Activated naive CD4-positive, alpha-beta T cell treated with anti-CD3 and anti-CD28 coated beads for 36 hours (primary cell): ENCODE measurements around the gene SH2B3. TPM values are rescaled to one million over a fixed set of nuclear protein-coding genes. Genes with fewer than 3 reads are reported as not detected.
A peak's percentile ranks its signal among the peaks of the same experiment; 100 is the strongest.

Source experiments
- CTCF ChIA-PET: fragments of 350-600 bp; sonication (Branson Sonifier 250); formaldehyde crosslinking; loops from one replicate; lab custom pipeline; 2021; ENCODE audit warnings: antibody characterized with exemption; lab: Charles Lee
- DNase-seq: peaks from one replicate; pipeline ENCODE4 v3.0.0-alpha.2; 2020
- H3K27ac Mint-ChIP-seq: one replicate; pipeline ENCODE4 v1.8.0; 2021; ENCODE audit warnings: mild to moderate bottlenecking, mixed read lengths
- H3K27me3 Mint-ChIP-seq: one replicate; pipeline ENCODE4 v1.8.0; 2021; ENCODE audit warnings: low read depth, mixed read lengths
- H3K36me3 Mint-ChIP-seq: one replicate; pipeline ENCODE4 v1.8.0; 2021; ENCODE audit warnings: low read depth, mixed read lengths
- H3K4me1 Mint-ChIP-seq: one replicate; pipeline ENCODE4 v1.8.0; 2021; ENCODE audit warnings: low read depth, mixed read lengths
- H3K4me3 Mint-ChIP-seq: one replicate; pipeline ENCODE4 v1.8.0; 2021; ENCODE audit warnings: mild to moderate bottlenecking, moderate library complexity, mixed read lengths
- H3K9me3 Mint-ChIP-seq: one replicate; pipeline ENCODE4 v1.8.0; 2021; ENCODE audit warnings: mixed read lengths
- intact Hi-C: fragments of 100-400 bp; cut with micrococcal nuclease; formaldehyde crosslinking; loops from one replicate; pipeline ENCODE4 v1.15.1; 2023
- total RNA-seq, 2 experiments: library from RNA; stranded (reverse); gene quantifications; one replicate each; pipeline ENCODE4 v1.2.3, GENCODE V29; 2021

Gene SH2B3
- total RNA-seq, 2 experiments from 2014 or later = 21.1 to 21.3 TPM

DNA sequence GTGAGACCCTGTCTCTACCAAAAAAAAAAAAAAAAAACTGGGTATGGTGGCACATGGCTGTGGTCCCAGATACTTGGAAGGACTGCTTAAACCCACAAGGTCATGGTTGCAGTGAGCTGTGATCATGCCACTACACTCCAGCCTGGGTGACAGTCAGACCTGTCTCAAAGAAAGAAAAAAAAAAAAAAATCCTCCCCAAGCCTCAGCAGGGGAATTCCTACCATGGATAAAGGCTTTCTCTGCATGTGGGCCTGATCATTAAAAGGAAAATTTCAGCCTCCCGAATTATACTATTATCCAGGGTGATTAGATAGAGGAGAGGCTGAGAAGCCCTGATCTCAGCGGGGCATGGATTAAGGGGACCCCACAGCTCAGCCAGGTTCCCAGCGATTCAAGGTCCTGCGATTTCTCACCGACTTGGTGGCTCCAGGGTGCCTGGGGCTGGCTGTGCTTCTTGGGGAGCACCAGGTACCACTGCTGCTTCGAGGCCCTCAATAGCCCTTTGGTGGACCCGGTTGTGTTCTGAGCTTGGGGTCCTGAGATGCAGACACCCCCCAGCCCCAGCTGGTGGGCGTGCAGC lies 5.6 kb downstream of the SH2B3 start:
- Mint-ChIP-seq H3K36me3 (peaks cover 10% of the 10 kb centered on the region), H3K4me3 (no peak overlapping the region), H3K27me3 (no peaks in the 10 kb centered on the region), H3K4me1 (peaks cover 78% of the 10 kb centered on the region), H3K27ac (peak overlapping the region; percentile 75), H3K9me3 (no peaks in the 10 kb centered on the region)
- DNase-seq = peak; percentile 38
- intact Hi-C loops = no loop called here
- CTCF ChIA-PET = interaction anchor here (0.7 to 25.8 kb wide), 8 partner anchors 7 to 40 kb away, joined by 3 to 763 read pairs (median 8); no protein-coding TSS in a partner anchor

DNA sequence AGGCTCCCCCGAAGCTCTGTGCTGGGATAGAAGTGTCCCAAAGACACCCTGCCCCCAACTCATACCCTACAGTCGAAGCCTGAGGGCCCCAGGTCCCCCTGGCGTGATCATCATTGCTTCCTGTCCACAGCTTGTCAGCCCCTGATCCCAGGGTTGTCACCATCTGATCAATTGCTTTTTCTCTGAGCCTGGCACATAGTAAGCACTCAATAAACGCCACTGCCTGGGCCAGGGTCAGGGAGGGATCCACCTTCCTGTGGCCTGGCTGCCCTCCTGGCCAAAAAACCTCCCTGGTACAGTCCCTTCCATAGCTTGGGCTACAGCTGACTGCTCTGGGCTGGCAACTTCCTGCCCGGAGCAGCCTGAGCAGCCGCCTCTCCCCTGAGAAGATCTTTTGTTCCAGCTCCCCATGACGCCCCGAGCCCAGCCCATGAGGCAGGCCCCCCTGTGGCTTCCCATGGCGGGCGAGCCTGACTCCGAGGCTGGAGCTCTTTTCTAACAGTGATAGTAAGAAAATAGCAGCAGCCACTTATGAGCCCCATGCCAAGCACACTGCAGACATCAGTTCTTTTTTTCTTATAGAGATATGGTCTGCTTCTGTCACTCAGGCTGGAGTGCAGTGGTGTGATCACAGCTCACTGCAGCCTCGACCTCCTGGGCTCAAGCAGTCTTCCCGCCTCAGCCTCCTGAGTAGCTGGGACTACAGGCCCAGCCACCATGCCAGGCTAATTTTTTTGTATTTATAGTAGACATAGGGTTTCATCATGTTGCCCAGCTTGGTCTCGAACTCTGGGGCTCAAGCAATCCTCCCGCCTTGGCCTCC lies 6.5 kb downstream of the SH2B3 start:
- Mint-ChIP-seq H3K9me3 (no peaks in the 10 kb centered on the region), H3K4me1 (peaks cover 83% of the 10 kb centered on the region), H3K27me3 (no peaks in the 10 kb centered on the region), H3K4me3 (no peak overlapping the region), H3K27ac (peak overlapping the region; percentile 67), H3K36me3 (peaks cover 8% of the 10 kb centered on the region)
- CTCF ChIA-PET = interaction anchor here (0.5 to 25.8 kb wide), 11 partner anchors 8 to 209 kb away, joined by 3 to 763 read pairs (median 4); no protein-coding TSS in a partner anchor
- DNase-seq = no peak
- intact Hi-C loops = no loop called here

DNA sequence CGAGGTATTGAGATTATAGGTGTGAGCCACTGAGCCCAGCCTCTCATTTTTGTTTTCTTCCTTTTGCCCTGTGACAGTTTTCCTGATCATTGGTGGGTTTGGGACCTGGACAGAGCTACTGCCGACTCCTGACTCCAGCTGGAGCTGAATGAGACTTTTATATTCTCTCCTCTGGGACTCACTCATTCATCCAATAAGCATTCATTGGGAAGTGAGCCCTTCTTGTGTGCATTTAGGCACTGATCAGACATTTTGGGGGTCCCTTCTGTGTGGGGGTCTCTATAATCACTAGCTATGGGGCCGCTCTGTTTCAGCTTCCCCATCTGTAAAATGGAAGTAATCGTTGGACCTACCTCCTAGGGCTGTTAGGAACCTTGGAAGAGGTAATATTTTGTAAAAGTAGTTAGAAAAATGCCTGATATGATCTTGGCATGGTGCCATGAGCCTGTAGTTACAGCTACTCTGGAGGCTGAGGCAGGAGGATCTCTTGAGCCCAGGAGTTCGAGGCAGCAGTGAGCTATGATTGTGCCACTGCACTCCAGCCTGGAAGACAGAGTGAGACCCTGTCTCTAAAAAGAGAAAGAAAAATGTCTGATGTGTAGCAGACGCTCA lies 7.2 kb downstream of the SH2B3 start:
- Mint-ChIP-seq H3K27me3 (no peaks in the 10 kb centered on the region), H3K9me3 (no peaks in the 10 kb centered on the region), H3K36me3 (peaks cover 6% of the 10 kb centered on the region), H3K27ac (peak overlapping the region; percentile 36), H3K4me1 (peaks cover 79% of the 10 kb centered on the region), H3K4me3 (no peak overlapping the region)
- CTCF ChIA-PET = interaction anchor here (0.5 to 25.8 kb wide), 11 partner anchors 9 to 402 kb away, joined by 3 to 763 read pairs (median 4); no protein-coding TSS in a partner anchor
- no peak for DNase-seq
- intact Hi-C loops = no loop called here

DNA sequence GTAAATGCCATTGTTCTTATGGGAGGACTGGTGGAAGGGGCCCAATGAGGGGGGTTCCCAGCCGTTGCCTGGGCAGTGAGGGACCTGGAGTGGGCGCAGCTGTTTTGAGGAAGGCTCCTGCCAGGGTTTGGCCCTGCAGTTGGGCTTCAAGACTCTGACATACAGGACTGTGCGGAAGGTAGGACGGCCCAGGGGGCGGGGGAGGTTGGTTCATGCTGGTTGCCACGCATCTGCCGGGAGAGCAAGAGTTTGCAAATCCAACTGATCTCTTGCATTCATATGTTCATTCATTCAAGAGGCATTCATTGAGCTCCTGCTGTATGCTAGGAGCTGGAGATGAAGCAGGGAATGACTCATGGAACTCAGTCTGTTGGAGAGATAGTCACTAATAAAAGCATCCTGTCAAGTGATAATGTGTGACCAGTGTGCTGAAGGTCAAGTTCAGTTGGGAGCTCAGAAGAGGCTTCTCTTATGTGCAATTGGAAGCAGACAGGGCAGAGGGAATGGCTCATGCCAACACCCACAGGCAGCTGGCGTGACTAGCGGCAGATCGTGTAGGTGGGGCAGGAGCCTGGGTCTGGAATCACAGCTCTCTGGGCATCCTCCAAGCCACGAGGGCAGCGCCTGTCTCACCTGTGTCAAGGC lies 7.8 kb downstream of the SH2B3 start:
- CTCF ChIA-PET = interaction anchor here (0.5 to 25.8 kb wide), 7 partner anchors 8 to 401 kb away, joined by 3 to 763 read pairs (median 5); no protein-coding TSS in a partner anchor
- Mint-ChIP-seq H3K4me1 (peaks cover 72% of the 10 kb centered on the region), H3K27ac (peak overlapping the region; percentile 36), H3K27me3 (no peaks in the 10 kb centered on the region), H3K36me3 (peaks cover 6% of the 10 kb centered on the region), H3K9me3 (no peaks in the 10 kb centered on the region), H3K4me3 (no peak overlapping the region)
- intact Hi-C loops = no loop called here
- DNase-seq = no peak

DNA sequence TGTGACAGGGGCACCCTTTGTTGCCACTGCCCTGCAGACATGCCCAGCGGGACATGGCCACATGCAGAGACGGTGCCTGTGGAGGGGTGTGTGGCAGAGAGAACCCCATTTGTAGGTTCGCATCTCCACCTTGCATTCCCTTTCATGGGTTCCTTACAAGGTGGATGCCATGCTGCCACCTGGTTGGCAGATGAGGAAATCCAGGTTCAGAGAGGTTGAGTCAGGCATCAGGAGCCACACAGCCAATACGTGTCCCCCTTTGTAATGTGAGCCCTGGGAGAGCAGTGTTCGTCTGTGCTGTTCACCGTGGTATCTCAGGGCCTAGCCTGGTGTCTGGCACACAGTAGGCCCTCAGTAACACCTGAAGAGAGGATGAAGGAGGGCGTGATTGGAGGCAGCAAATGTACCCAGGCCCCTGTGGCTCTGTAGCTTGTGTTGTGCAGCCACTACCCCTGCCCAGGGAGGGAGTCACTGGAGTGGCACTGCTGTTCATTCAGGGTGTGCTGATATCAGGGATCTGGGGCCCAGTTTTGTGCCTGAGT lies 9.1 kb downstream of the SH2B3 start:
- CTCF ChIA-PET = interaction anchor here (25.8 kb wide), 1 partner anchor 36 kb away, joined by 763 read pairs; no protein-coding TSS in a partner anchor
- Mint-ChIP-seq H3K36me3 (peaks cover 6% of the 10 kb centered on the region), H3K27me3 (no peaks in the 10 kb centered on the region), H3K4me1 (peaks cover 62% of the 10 kb centered on the region), H3K9me3 (no peaks in the 10 kb centered on the region), H3K4me3 (no peak overlapping the region), H3K27ac (peak overlapping the region; percentile 48)
- no peak for DNase-seq
- intact Hi-C loops = no loop called here

DNA sequence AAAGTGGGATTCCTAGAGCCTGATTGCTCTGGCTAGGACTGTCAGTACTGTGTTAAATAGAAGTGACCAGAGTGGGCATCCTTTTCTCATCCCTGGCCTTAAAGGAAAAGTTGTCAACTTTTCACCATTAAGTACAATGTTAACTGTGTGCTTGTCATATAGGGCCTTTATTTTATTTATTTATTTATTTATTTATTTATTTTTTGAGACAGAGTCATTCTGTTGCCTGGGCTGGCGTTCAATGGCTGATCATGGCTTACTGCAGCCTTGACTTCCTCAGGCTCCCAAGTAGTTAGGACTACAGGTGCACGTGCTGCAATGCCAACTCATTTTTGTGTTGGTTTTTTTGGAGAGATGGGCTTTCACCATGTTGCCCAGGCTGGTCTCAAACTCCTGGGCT lies 11.6 kb downstream of the SH2B3 start:
- Mint-ChIP-seq H3K4me3 (no peak overlapping the region), H3K36me3 (peaks cover 14% of the 10 kb centered on the region), H3K4me1 (peaks cover 45% of the 10 kb centered on the region), H3K9me3 (no peaks in the 10 kb centered on the region), H3K27ac (no peak overlapping the region), H3K27me3 (no peaks in the 10 kb centered on the region)
- no peak for DNase-seq
- CTCF ChIA-PET = interaction anchor here (25.8 kb wide), 1 partner anchor 34 kb away, joined by 763 read pairs; no protein-coding TSS in a partner anchor
- intact Hi-C loops = no loop called here

DNA sequence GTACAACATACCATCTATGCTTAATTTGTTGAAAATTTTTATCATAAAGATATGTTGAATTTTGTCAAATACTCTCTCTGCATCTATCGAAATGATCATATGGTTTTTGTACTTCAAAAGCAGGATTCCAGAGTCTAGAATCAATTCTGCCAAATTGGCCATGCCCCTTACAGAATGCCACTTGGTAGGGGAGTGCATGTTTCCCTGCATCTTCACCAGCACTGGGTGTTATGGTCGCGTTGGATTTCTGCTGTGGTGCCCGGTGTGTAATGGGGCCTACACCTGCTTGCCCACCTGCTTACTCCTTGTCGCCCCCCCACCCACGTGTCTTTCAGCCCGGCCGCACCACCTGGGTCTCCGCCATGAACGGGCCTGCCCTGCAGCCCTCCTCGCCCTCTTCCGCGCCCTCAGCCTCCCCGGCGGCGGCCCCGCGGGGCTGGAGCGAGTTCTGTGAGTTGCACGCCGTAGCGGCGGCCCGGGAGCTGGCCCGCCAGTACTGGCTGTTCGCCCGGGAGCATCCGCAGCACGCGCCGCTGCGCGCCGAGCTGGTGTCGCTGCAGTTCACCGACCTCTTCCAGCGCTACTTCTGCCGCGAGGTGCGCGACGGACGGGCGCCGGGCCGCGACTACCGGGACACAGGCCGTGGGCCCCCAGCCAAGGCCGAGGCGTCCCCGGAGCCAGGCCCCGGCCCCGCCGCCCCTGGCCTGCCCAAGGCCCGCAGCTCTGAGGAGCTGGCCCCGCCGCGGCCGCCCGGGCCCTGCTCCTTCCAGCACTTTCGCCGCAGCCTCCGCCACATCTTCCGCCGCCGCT lies 12.3 kb downstream of the SH2B3 start:
- intact Hi-C loops = no loop called here
- no peaks in the 10 kb centered on the region for H3K27me3 Mint-ChIP-seq
- DNase-seq = no peak
- no peak overlapping the region for H3K27ac Mint-ChIP-seq
- CTCF ChIA-PET = no interaction called here
- H3K4me1 Mint-ChIP-seq = peaks cover 42% of the 10 kb centered on the region
- H3K4me3 Mint-ChIP-seq = no peak overlapping the region
- H3K9me3 Mint-ChIP-seq = no peaks in the 10 kb centered on the region
- peaks cover 16% of the 10 kb centered on the region for H3K36me3 Mint-ChIP-seq

DNA sequence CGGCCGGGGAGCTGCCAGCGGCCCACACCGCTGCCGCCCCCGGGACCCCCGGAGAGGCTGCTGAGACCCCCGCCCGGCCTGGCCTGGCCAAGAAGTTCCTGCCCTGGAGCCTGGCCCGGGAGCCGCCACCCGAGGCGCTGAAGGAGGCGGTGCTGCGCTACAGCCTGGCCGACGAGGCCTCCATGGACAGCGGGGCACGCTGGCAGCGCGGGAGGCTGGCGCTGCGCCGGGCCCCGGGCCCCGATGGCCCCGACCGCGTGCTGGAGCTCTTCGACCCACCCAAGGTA lies 12.8 kb downstream of the SH2B3 start:
- Mint-ChIP-seq H3K36me3 (peaks cover 13% of the 10 kb centered on the region), H3K9me3 (no peaks in the 10 kb centered on the region), H3K4me3 (no peak overlapping the region), H3K27me3 (no peaks in the 10 kb centered on the region), H3K27ac (no peak overlapping the region), H3K4me1 (peaks cover 37% of the 10 kb centered on the region)
- intact Hi-C loops = no loop called here
- CTCF ChIA-PET = no interaction called here
- no peak for DNase-seq

DNA sequence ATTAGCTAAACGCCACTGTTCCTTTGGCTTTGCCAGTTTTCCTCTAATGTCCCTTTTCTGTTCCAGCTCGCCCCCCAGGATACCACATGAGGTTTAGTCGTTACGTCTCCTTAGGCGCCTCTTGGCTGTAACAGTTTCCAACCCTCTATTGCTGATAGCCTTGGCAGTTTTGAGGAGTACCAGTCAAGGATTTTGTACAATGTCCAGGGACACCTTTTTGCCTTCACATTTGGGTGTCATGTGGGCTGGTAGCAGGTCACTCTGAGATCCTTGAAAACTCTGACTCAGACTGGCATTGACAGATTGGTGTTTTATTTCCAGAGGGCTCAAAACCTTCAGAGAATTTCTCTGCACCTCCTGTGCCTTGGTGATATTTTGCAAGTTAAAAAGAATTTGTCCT lies 14.1 kb downstream of the SH2B3 start:
- CTCF ChIA-PET = interaction anchor here (0.7 to 1.1 kb wide), 4 partner anchors 23 to 1875 kb away, joined by 3 to 7 read pairs (median 3); no protein-coding TSS in a partner anchor
- H3K27me3 Mint-ChIP-seq = no peaks in the 10 kb centered on the region
- H3K4me1 Mint-ChIP-seq = peaks cover 32% of the 10 kb centered on the region
- intact Hi-C loops = no loop called here
- no peak for DNase-seq
- H3K36me3 Mint-ChIP-seq = peaks cover 12% of the 10 kb centered on the region
- no peak overlapping the region for H3K4me3 Mint-ChIP-seq
- H3K27ac Mint-ChIP-seq = no peak overlapping the region
- H3K9me3 Mint-ChIP-seq = no peaks in the 10 kb centered on the region

DNA sequence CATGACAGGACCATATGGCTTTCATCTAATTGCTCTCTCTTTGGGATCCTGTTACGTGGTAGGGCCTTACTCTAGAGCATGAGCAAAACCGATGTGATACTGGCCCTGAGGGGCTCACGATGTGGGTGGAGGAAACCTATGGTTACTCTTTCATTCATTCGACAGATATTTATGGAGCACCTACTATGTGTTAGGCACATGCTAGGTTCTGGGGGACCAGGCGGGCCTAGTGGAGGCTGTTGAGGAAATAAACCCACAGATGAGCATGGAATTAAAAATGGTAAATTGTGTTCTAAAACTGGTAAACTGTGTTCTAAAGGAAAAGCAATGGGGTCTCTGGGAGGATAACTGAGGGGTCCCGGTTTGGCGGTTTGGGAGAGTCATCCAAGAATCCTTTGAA lies 14.8 kb downstream of the SH2B3 start:
- CTCF ChIA-PET = interaction anchor here (0.6 to 1.1 kb wide), 3 partner anchors 9 to 142 kb away, joined by 3 to 6 read pairs (median 3); no protein-coding TSS in a partner anchor
- Mint-ChIP-seq H3K27me3 (no peaks in the 10 kb centered on the region), H3K9me3 (no peaks in the 10 kb centered on the region), H3K27ac (no peak overlapping the region), H3K36me3 (peaks cover 14% of the 10 kb centered on the region), H3K4me1 (peaks cover 35% of the 10 kb centered on the region), H3K4me3 (no peak overlapping the region)
- intact Hi-C loops = no loop called here
- no peak for DNase-seq

DNA sequence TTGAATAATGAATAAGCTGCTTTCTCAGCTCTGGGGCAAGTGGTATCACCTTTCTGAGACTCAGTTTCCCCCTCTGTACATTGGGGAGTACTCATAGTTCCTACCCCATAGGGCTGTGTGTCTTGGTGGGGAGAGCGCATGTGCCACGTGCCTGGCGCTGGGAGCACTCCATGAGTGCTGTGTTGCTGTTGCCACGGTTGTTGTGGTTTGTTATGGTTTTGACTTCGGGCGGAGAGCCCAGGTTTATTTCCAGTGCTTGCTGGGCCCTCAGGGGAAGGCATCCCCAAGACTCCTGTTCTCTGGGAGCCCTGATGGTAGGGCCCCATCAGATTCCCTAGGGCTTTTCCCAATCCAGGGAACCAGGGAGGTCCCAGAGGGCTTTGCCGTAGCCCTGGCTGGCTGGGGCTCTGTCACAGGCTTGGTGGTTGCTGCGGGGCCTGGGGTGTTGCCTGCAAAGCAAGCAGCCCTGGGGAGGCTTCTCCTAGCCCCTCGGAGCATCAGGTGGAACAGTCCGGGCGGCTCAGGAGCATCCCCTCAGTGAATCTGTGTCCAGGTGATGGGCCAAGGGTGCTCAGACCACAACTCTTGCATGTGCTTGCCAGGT lies 18.6 kb downstream of the SH2B3 start:
- H3K4me1 Mint-ChIP-seq = peaks cover 61% of the 10 kb centered on the region
- H3K4me3 Mint-ChIP-seq = no peak overlapping the region
- no peaks in the 10 kb centered on the region for H3K9me3 Mint-ChIP-seq
- intact Hi-C loops = no loop called here
- H3K27ac Mint-ChIP-seq = peak overlapping the region; percentile 41
- CTCF ChIA-PET = interaction anchor here (0.6 to 9.3 kb wide), 6 partner anchors 12 to 807 kb away, joined by 3 to 52 read pairs (median 5); no protein-coding TSS in a partner anchor
- DNase-seq = peak; percentile 5
- H3K36me3 Mint-ChIP-seq = peaks cover 17% of the 10 kb centered on the region
- H3K27me3 Mint-ChIP-seq = no peaks in the 10 kb centered on the region
